HepG2 (cell line): ENCODE data around the gene CHADL. TPM values are rescaled to one million over a fixed set of nuclear protein-coding genes. Genes with fewer than 3 reads are reported as not detected.

Experiments used
- ATF6 ChIP-seq: sonication (generic); formaldehyde crosslinking; conservative IDR thresholded peaks from 2 replicates; pipeline ENCODE4 v1.4.0; 2020; ENCODE audit warnings: missing genetic modification reagents
- GATA4 ChIP-seq: sonication (generic); IDR thresholded peaks from 2 replicates; pipeline ENCODE4 v1.6.1; 2016; ENCODE audit warnings: antibody characterized with exemption, low read depth, borderline replicate concordance
- HNF4G ChIP-seq, 2 experiments: sonication (generic) in 1 of 2; formaldehyde crosslinking in 1 of 2; IDR thresholded peaks; 2 replicates each; pipeline versions ENCODE4 v1.4.0 to v1.6.1; 2011 to 2020; ENCODE audit warnings: borderline replicate concordance in 2 of 2, low read depth in 2 of 2, mild to moderate bottlenecking in 2 of 2, low read length in 1 of 2, missing genetic modification reagents in 1 of 2, moderate library complexity in 1 of 2
- KLF6 ChIP-seq: IDR thresholded peaks from 2 replicates; pipeline ENCODE4 v1.8.0; 2016; ENCODE audit warnings: missing biosample characterization, missing genetic modification reagents
- MAX ChIP-seq: IDR thresholded peaks from 2 replicates; pipeline ENCODE4 v1.6.1; 2012; ENCODE audit warnings: inconsistent platforms
- MTA3 ChIP-seq: sonication (generic); formaldehyde crosslinking; IDR thresholded peaks from 2 replicates; pipeline ENCODE4 v1.4.0; 2020; ENCODE audit warnings: missing genetic modification reagents
- PHF20 ChIP-seq: sonication (generic); formaldehyde crosslinking; IDR thresholded peaks from 2 replicates; pipeline ENCODE4 v1.5.0; 2020; ENCODE audit warnings: mild to moderate bottlenecking, missing genetic modification reagents
- RBM22 ChIP-seq: fragments of 200-400 bp; formaldehyde crosslinking; optimal IDR thresholded peaks from 2 replicates; pipeline ENCODE3; 2017; ENCODE audit warnings: mild to moderate bottlenecking, low read length, moderate library complexity
- TAF1 ChIP-seq: sonication (generic); formaldehyde crosslinking; IDR thresholded peaks from 2 replicates; pipeline ENCODE4 v1.4.0; 2020; ENCODE audit warnings: missing genetic modification reagents
- TFAP4 ChIP-seq: sonication (generic); IDR thresholded peaks from 2 replicates; pipeline ENCODE4 v1.6.1; 2016; ENCODE audit warnings: low read depth, borderline replicate concordance
- THAP7 ChIP-seq: sonication (generic); formaldehyde crosslinking; IDR thresholded peaks from 2 replicates; pipeline ENCODE4 v1.8.1; 2023; ENCODE audit warnings: mild to moderate bottlenecking, missing genetic modification reagents
- ZKSCAN1 ChIP-seq: fragments of 150-350 bp; IDR thresholded peaks from 2 replicates; pipeline ENCODE4 v1.6.1; 2014; ENCODE audit warnings: low read length
- ZNF20 ChIP-seq: sonication (generic); formaldehyde crosslinking; IDR thresholded peaks from 2 replicates; pipeline ENCODE4 v1.4.0; 2020; ENCODE audit warnings: mild to moderate bottlenecking, moderate library complexity, missing genetic modification reagents
- ZNF629 ChIP-seq: sonication (generic); formaldehyde crosslinking; conservative IDR thresholded peaks from 2 replicates; pipeline ENCODE4 v1.5.0; 2020; ENCODE audit warnings: missing genetic modification reagents
- ZNF780A ChIP-seq: sonication (generic); formaldehyde crosslinking; IDR thresholded peaks from 2 replicates; pipeline ENCODE4 v1.8.0; 2022; ENCODE audit warnings: mild to moderate bottlenecking, missing genetic modification reagents, moderate library complexity
- polyA plus RNA-seq, 8 experiments: library from polyadenylated mRNA; depleted of rRNA in 3 of 8; stranded (reverse) in 7 of 8; unstranded in 1 of 8; fragments of >200 nt; fragmentation: Illumina TruSeq in 4 of 8; extraction: Trizol in 4 of 8; gene quantifications; 2 replicates each; pipeline versions ENCODE4 v1.2.1 to v1.2.3, GENCODE V29; 2011 to 2016; ENCODE audit warnings: low read depth in 4 of 8, missing spikeins in 1 of 8, mixed read lengths in 1 of 8; ENCODE audit not compliant: insufficient read depth in 1 of 8
- total RNA-seq, 5 experiments: library from RNA; depleted of rRNA; stranded (reverse); fragments of >200 nt; fragmentation: Illumina TruSeq; extraction: Trizol; gene quantifications; 2 replicates each; pipeline ENCODE4 v1.2.3, GENCODE V29; 2016; ENCODE audit warnings: low read depth in 1 of 5
- TF ChIP-seq, protein P1 (sequence below): sonication (generic); formaldehyde crosslinking; IDR thresholded peaks from 2 replicates; pipeline ENCODE4 v1.4.0; 2020; ENCODE audit warnings: mild to moderate bottlenecking, missing genetic modification reagents, borderline replicate concordance
- TF ChIP-seq, protein P2 (sequence below): sonication (generic); formaldehyde crosslinking; IDR thresholded peaks from 2 replicates; pipeline ENCODE4 v1.5.0; 2020; ENCODE audit warnings: mild to moderate bottlenecking, missing genetic modification reagents

Gene CHADL
- total and polyA plus RNA-seq, 2 of the 13 experiments (the other 11 are each of a cell fraction or from before 2014, with no cell fraction given), result 2.8 to 8.1 TPM

DNA sequence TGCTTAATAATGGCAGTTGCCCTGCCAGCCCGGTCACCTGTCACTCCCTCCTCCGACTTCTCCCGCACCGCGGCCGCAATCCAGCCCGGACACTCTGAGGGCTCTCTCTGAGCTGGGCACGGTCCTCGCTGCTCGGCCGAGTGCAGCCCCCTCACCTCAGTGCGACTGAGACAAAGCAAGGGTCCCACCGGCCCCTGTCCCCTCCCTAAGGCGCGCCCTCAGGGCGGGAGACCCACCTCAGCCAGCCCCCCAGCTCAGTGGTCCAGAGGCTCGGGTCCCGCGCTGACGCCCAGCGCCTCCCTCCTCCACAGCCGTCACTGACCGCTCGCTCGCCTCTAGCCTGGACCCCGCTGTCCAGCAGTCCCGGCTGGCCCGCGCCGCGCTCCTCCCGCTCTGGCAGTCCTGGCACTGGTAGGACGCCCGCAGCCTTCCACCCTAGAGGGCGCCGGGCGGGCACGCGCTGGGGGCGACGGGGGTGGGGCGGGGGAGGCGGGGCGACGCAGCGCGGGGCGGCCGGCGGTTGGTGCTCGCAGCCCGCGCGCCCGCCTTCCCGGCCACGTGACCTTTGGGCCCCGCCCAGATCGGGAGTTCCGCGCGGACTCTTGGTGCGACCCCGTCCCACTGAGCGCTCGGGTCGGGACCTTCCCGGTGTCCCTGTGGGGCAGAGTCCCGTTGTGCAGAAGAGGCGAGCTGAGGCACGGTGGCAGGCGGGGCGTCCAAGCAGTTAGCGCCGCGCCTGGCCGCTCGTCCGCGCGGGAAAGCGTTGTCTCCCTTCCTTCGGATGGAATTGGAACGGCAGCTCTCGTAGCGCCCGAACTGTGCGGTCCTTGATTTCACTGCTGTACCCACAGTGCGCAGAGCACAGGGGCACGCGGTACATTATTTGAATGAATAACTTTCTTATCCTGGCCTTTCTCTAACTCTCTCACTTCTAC lies 43.4 kb downstream of the CHADL start (continued):
- TF ChIP-seq, protein P1, sequence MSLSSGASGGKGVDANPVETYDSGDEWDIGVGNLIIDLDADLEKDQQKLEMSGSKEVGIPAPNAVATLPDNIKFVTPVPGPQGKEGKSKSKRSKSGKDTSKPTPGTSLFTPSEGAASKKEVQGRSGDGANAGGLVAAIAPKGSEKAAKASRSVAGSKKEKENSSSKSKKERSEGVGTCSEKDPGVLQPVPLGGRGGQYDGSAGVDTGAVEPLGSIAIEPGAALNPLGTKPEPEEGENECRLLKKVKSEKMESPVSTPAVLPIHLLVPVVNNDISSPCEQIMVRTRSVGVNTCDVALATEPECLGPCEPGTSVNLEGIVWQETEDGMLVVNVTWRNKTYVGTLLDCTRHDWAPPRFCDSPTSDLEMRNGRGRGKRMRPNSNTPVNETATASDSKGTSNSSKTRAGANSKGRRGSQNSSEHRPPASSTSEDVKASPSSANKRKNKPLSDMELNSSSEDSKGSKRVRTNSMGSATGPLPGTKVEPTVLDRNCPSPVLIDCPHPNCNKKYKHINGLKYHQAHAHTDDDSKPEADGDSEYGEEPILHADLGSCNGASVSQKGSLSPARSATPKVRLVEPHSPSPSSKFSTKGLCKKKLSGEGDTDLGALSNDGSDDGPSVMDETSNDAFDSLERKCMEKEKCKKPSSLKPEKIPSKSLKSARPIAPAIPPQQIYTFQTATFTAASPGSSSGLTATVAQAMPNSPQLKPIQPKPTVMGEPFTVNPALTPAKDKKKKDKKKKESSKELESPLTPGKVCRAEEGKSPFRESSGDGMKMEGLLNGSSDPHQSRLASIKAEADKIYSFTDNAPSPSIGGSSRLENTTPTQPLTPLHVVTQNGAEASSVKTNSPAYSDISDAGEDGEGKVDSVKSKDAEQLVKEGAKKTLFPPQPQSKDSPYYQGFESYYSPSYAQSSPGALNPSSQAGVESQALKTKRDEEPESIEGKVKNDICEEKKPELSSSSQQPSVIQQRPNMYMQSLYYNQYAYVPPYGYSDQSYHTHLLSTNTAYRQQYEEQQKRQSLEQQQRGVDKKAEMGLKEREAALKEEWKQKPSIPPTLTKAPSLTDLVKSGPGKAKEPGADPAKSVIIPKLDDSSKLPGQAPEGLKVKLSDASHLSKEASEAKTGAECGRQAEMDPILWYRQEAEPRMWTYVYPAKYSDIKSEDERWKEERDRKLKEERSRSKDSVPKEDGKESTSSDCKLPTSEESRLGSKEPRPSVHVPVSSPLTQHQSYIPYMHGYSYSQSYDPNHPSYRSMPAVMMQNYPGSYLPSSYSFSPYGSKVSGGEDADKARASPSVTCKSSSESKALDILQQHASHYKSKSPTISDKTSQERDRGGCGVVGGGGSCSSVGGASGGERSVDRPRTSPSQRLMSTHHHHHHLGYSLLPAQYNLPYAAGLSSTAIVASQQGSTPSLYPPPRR, result peak; percentile 47
- TF ChIP-seq GATA4 (no peak), MTA3 (CRISPR knock-in tag) (no peak), TAF1 (peak; percentile 59; the same call in 1 of the 2 replicates), MAX (peak; percentile 76), ZKSCAN1 (no peak), PHF20 (CRISPR knock-in tag) (no peak), ZNF780A (CRISPR knock-in tag) (no peak), TFAP4 (no peak), ZNF20 (CRISPR knock-in tag) (no peak), ZNF629 (no peak), RBM22 (no peak), THAP7 (no peak), KLF6 (0 out of 2 replicates have a peak, but pooled peaks have one; percentile 62), HNF4G (IDR thresholded peaks at IDR 0.05; ENCODE audit: borderline replicate concordance, low read depth, low read length) (no peak), HNF4G (CRISPR knock-in tag; IDR thresholded peaks at IDR 0.05; ENCODE audit: borderline replicate concordance, low read depth) (peak; percentile 64; the same call in 1 of the 2 replicates), ATF6 (CRISPR knock-in tag) (no peak)
- TF ChIP-seq, protein P2, sequence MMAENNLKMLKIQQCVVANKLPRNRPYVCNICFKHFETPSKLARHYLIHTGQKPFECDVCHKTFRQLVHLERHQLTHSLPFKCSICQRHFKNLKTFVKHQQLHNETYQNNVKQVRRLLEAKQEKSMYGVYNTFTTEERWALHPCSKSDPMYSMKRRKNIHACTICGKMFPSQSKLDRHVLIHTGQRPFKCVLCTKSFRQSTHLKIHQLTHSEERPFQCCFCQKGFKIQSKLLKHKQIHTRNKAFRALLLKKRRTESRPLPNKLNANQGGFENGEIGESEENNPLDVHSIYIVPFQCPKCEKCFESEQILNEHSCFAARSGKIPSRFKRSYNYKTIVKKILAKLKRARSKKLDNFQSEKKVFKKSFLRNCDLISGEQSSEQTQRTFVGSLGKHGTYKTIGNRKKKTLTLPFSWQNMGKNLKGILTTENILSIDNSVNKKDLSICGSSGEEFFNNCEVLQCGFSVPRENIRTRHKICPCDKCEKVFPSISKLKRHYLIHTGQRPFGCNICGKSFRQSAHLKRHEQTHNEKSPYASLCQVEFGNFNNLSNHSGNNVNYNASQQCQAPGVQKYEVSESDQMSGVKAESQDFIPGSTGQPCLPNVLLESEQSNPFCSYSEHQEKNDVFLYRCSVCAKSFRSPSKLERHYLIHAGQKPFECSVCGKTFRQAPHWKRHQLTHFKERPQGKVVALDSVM (CRISPR knock-in tag), result 0 out of 2 replicates have a peak, but pooled peaks have one; percentile 6
